ENCODE results near the gene DNAH5. TPM values are rescaled to one million over a fixed set of nuclear protein-coding genes. Genes with fewer than 3 reads are reported as not detected.

Gene DNAH5
- polyA plus RNA-seq, 1 donor (not counting 4 experiments of a cell fraction or from before 2014, with no cell fraction given): 0.73 TPM

DNA sequence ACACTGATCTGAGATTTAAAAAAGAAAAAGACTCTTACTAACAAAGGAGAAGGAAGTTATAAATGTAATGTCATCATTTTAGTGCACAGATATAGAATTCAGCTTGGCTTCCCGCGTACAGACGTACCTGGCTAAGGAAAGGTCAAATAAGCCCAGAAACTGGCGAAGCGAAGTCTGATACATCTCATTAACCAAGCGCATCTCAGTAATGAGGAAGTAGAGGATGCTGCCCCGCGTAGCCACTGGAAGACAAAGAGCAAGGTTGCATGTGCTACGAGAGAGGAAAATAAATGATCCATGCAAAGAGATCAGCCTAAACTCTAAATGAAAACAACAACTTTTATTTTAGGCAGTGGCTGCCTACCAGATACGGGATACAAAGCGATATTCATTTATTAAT is 208.8 kb downstream of the DNAH5 start:
- Histone ChIP-seq H3K36me3 (ENCODE audit: control insufficient read depth in 2 of 2, extremely low read depth in 1 of 2, insufficient read depth in 2 of 2, low read length in 2 of 2) (no peaks in the 10 kb centered on the region), H3K9ac (ENCODE audit: control insufficient read depth, extremely low read depth, insufficient read depth, low read length) (no peak overlapping the region), H3K27me3 (ENCODE audit: control insufficient read depth, extremely low read depth, insufficient read depth, low read length) (no peaks in the 10 kb centered on the region), H3K4me2 (ENCODE audit: control insufficient read depth, extremely low read depth, insufficient read depth, low read depth, low read length) (no peak overlapping the region), H4K20me1 (ENCODE audit: control insufficient read depth, extremely low read depth, insufficient read depth, low read length) (no peaks in the 10 kb centered on the region), H2AFZ (ENCODE audit: control insufficient read depth, low read length) (no peak overlapping the region), H3K79me2 (ENCODE audit: control insufficient read depth, insufficient read depth, low read length) (no peaks in the 10 kb centered on the region), H3K4me1 (ENCODE audit: control insufficient read depth, extremely low read depth, insufficient read depth, low read length) (no peaks in the 10 kb centered on the region), H3K27ac (ENCODE audit: control insufficient read depth, insufficient read depth, low read length) (no peak overlapping the region), H3K4me3 (ENCODE audit: control insufficient read depth in 2 of 3, extremely low read depth in 1 of 3, insufficient read depth in 2 of 3, low read depth in 1 of 3, low read length in 3 of 3) (no peak overlapping the region), H3K9me1 (ENCODE audit: control insufficient read depth, extremely low read depth, insufficient read depth, low read length) (no peaks in the 10 kb centered on the region), H3K9me3 (ENCODE audit: control insufficient read depth, low read depth, low read length) (peaks cover 3% of the 10 kb centered on the region)
- no peak for TF ChIP-seq EZH2 (IDR thresholded peaks at IDR 0.05; ENCODE audit: low read length)
- TF ChIP-seq, protein P1, sequence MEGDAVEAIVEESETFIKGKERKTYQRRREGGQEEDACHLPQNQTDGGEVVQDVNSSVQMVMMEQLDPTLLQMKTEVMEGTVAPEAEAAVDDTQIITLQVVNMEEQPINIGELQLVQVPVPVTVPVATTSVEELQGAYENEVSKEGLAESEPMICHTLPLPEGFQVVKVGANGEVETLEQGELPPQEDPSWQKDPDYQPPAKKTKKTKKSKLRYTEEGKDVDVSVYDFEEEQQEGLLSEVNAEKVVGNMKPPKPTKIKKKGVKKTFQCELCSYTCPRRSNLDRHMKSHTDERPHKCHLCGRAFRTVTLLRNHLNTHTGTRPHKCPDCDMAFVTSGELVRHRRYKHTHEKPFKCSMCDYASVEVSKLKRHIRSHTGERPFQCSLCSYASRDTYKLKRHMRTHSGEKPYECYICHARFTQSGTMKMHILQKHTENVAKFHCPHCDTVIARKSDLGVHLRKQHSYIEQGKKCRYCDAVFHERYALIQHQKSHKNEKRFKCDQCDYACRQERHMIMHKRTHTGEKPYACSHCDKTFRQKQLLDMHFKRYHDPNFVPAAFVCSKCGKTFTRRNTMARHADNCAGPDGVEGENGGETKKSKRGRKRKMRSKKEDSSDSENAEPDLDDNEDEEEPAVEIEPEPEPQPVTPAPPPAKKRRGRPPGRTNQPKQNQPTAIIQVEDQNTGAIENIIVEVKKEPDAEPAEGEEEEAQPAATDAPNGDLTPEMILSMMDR (optimal IDR thresholded peaks at IDR 0.05 in 1 of 3, IDR thresholded peaks at IDR 0.05 in 1 of 3, conservative IDR thresholded peaks at IDR 0.05 in 1 of 3; ENCODE audit: extremely low read depth in 1 of 3, insufficient read depth in 2 of 3, low read length in 3 of 3): no peak
- dilution Hi-C loops (cut with MboI; ENCODE audit: extremely low pct_ligation_motif_present, low sequenced_read_pairs): no loop called here
- FAIRE-seq: no peak
- no peak for DNase-seq (ENCODE audit: low read depth, low spot score)

DNA sequence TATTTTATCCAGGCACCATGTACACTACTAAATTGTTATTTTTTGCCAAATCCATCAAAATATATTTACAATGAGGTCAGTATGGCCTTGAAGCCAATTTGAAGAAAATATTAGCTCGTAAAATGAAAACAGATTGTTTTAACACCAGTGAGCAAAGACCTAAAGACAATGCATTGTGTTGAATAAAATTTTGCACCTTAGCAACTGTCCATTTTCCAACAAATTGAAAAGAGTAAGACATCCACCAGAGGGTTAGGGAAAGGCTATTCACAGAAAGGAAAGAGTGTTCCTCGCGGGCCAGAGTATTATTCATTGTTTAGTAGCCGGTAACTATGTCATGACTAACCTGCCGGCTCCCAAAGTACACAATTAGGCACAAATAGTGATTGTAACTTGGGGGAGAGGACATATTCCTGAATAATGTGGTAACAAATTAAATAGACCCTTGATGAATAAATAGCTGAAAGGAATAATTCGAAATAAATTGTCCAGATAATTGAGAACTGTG is 213.3 kb downstream of the DNAH5 start:
- Histone ChIP-seq H3K27me3 (ENCODE audit: control insufficient read depth, extremely low read depth, insufficient read depth, low read length) (no peaks in the 10 kb centered on the region), H3K79me2 (ENCODE audit: control insufficient read depth, insufficient read depth, low read length) (no peaks in the 10 kb centered on the region), H2AFZ (ENCODE audit: control insufficient read depth, low read length) (no peak overlapping the region), H3K9me3 (ENCODE audit: control insufficient read depth, low read depth, low read length) (no peaks in the 10 kb centered on the region), H3K4me2 (ENCODE audit: control insufficient read depth, extremely low read depth, insufficient read depth, low read depth, low read length) (no peak overlapping the region), H3K27ac (ENCODE audit: control insufficient read depth, insufficient read depth, low read length) (no peak overlapping the region), H4K20me1 (ENCODE audit: control insufficient read depth, extremely low read depth, insufficient read depth, low read length) (no peaks in the 10 kb centered on the region), H3K4me3 (ENCODE audit: control insufficient read depth in 2 of 3, extremely low read depth in 1 of 3, insufficient read depth in 2 of 3, low read depth in 1 of 3, low read length in 3 of 3) (no peak overlapping the region), H3K4me1 (ENCODE audit: control insufficient read depth, extremely low read depth, insufficient read depth, low read length) (no peaks in the 10 kb centered on the region), H3K9ac (ENCODE audit: control insufficient read depth, extremely low read depth, insufficient read depth, low read length) (no peak overlapping the region), H3K36me3 (ENCODE audit: control insufficient read depth in 2 of 2, extremely low read depth in 1 of 2, insufficient read depth in 2 of 2, low read length in 2 of 2) (no peaks in the 10 kb centered on the region), H3K9me1 (ENCODE audit: control insufficient read depth, extremely low read depth, insufficient read depth, low read length) (no peaks in the 10 kb centered on the region)
- TF ChIP-seq EZH2 (IDR thresholded peaks at IDR 0.05; ENCODE audit: low read length): no peak
- TF ChIP-seq, protein P1 (optimal IDR thresholded peaks at IDR 0.05 in 1 of 3, IDR thresholded peaks at IDR 0.05 in 1 of 3, conservative IDR thresholded peaks at IDR 0.05 in 1 of 3; ENCODE audit: extremely low read depth in 1 of 3, insufficient read depth in 2 of 3, low read length in 3 of 3): no peak
- dilution Hi-C loops (cut with MboI; ENCODE audit: extremely low pct_ligation_motif_present, low sequenced_read_pairs): no loop called here
- DNase-seq (ENCODE audit: low read depth, low spot score): no peak
- FAIRE-seq: no peak
